Activated T-cell treated with anti-CD3 and anti-CD28 coated beads, Interleukin-2, amount 50 U/mL, for 4 hours (primary cell): ENCODE data around the gene CTCF. TPM values are rescaled to one million over a fixed set of nuclear protein-coding genes. Genes with fewer than 3 reads are reported as not detected.
"Not testable (repeated sequence)": the region's sequence is repeated elsewhere in the genome, so short reads cannot be mapped to it uniquely, and the experiment has no call there.

Experiments used
- ATAC-seq, 2 donors: fragments of 200-7000 bp; cut with Tn5 transposase; one replicate each; pipeline ENCODE4 v1.10.0; 2021
- DNase-seq: peaks from one replicate; pipeline ENCODE4 v3.0.0-alpha.2; 2020
- H3K27me3 Mint-ChIP-seq: one replicate; pipeline ENCODE4 v1.8.0; 2021; ENCODE audit warnings: low read depth, mixed read lengths
- H3K36me3 Mint-ChIP-seq: one replicate; pipeline ENCODE4 v1.8.0; 2022; ENCODE audit warnings: mixed read lengths; ENCODE audit not compliant: insufficient read depth
- H3K4me1 Mint-ChIP-seq: one replicate; pipeline ENCODE4 v1.8.0; 2021; ENCODE audit warnings: low read depth, mixed read lengths
- H3K4me3 Mint-ChIP-seq: one replicate; pipeline ENCODE4 v1.8.0; 2021; ENCODE audit warnings: mild to moderate bottlenecking, moderate library complexity, mixed read lengths
- H3K9me3 Mint-ChIP-seq: one replicate; pipeline ENCODE4 v1.8.0; 2021; ENCODE audit warnings: mixed read lengths
- total RNA-seq, 3 donors: library from RNA; stranded (reverse); gene quantifications; one replicate each; pipeline ENCODE4 v1.2.1, GENCODE V29; 2021

CTCF gene
- total RNA-seq, 3 donors from 2014 or later = 53.7 to 59.3 (median 54.0) TPM

- Mint-ChIP-seq H3K36me3 (no peaks in the 10 kb centered on the region), H3K4me3 (peak overlapping the region; percentile 77), H3K27me3 (peaks cover 10% of the 10 kb centered on the region), H3K9me3 (no peaks in the 10 kb centered on the region), H3K4me1 (peaks cover 28% of the 10 kb centered on the region)
- ATAC-seq (peak; percentile 57 to 65), DNase-seq (no peak)
These were observed 33.3 kb upstream of the CTCF start for GRCh38 chr16:67528870-67529581.

GRCh38 chr16:67529582-67530012, 32.7 kb upstream of the CTCF start:
- Mint-ChIP-seq H3K4me1 (peaks cover 28% of the 10 kb centered on the region), H3K4me3 (peak overlapping the region; percentile 77), H3K9me3 (no peaks in the 10 kb centered on the region), H3K27me3 (peaks cover 10% of the 10 kb centered on the region), H3K36me3 (no peaks in the 10 kb centered on the region)
- DNase-seq (no peak), ATAC-seq (no peak)

- peak in 1 of 2 donors; percentile 16 for ATAC-seq
- Mint-ChIP-seq H3K9me3 (no peaks in the 10 kb centered on the region), H3K4me1 (peaks cover 28% of the 10 kb centered on the region), H3K4me3 (peak overlapping the region; percentile 77), H3K36me3 (no peaks in the 10 kb centered on the region), H3K27me3 (peaks cover 10% of the 10 kb centered on the region)
- DNase-seq = no peak
These were observed 32.0 kb upstream of the CTCF start for GRCh38 chr16:67530013-67530939.

GRCh38 chr16:67531247-67531646, 31.1 kb upstream of the CTCF start:
- ATAC-seq (no peak), DNase-seq (no peak)
- no peaks in the 10 kb centered on the region for H3K36me3 Mint-ChIP-seq
- H3K27me3 Mint-ChIP-seq = peaks cover 10% of the 10 kb centered on the region
- H3K4me1 Mint-ChIP-seq = peaks cover 31% of the 10 kb centered on the region
- no peaks in the 10 kb centered on the region for H3K9me3 Mint-ChIP-seq
- peak overlapping the region; percentile 47 for H3K4me3 Mint-ChIP-seq

GRCh38 chr16:67533024-67533560, 29.2 kb upstream of the CTCF start:
- DNase-seq (no peak), ATAC-seq (no peak)
- H3K36me3 Mint-ChIP-seq = no peaks in the 10 kb centered on the region
- H3K4me1 Mint-ChIP-seq = peaks cover 36% of the 10 kb centered on the region
- no peaks in the 10 kb centered on the region for H3K9me3 Mint-ChIP-seq
- H3K27me3 Mint-ChIP-seq = peaks cover 10% of the 10 kb centered on the region
- no peak overlapping the region for H3K4me3 Mint-ChIP-seq

GRCh38 chr16:67533987-67534386, 28.3 kb upstream of the CTCF start:
- H3K27me3 Mint-ChIP-seq, H3K36me3 Mint-ChIP-seq, ATAC-seq, DNase-seq, H3K4me3 Mint-ChIP-seq, H3K9me3 Mint-ChIP-seq: not testable (repeated sequence)
- H3K4me1 Mint-ChIP-seq = peaks cover 40% of the 10 kb centered on the region

- Mint-ChIP-seq H3K4me1 (peaks cover 41% of the 10 kb centered on the region), H3K9me3 (no peaks in the 10 kb centered on the region)
- no peak for ATAC-seq
These were observed 27.9 kb upstream of the CTCF start for GRCh38 chr16:67534431-67534830.

GRCh38 chr16:67535201-67535600, 27.1 kb upstream of the CTCF start:
- peaks cover 5% of the 10 kb centered on the region for H3K27me3 Mint-ChIP-seq
- no peak for DNase-seq
- no peaks in the 10 kb centered on the region for H3K36me3 Mint-ChIP-seq
- no peak for ATAC-seq
- peaks cover 38% of the 10 kb centered on the region for H3K4me1 Mint-ChIP-seq
- H3K9me3 Mint-ChIP-seq = no peaks in the 10 kb centered on the region
- no peak overlapping the region for H3K4me3 Mint-ChIP-seq

More at GRCh38 chr16:67534431-67534830, 27.9 kb upstream of the CTCF start:
- no peak for DNase-seq
- Mint-ChIP-seq H3K36me3 (no peaks in the 10 kb centered on the region), H3K4me3 (no peak overlapping the region), H3K27me3 (peaks cover 10% of the 10 kb centered on the region)

- H3K36me3 Mint-ChIP-seq = peaks cover 5% of the 10 kb centered on the region
- no peaks in the 10 kb centered on the region for H3K9me3 Mint-ChIP-seq
These were observed 25.1 kb upstream of the CTCF start for GRCh38 chr16:67537270-67537635.

GRCh38 chr16:67537636-67538591, 24.4 kb upstream of the CTCF start:
- ATAC-seq = peak; percentile 53 to 57
- Mint-ChIP-seq H3K4me1 (peaks cover 38% of the 10 kb centered on the region), H3K27me3 (no peaks in the 10 kb centered on the region), H3K9me3 (no peaks in the 10 kb centered on the region), H3K4me3 (peak overlapping the region; percentile 79), H3K36me3 (peaks cover 5% of the 10 kb centered on the region)
- peak; percentile 46 for DNase-seq

More at GRCh38 chr16:67537270-67537635, 25.1 kb upstream of the CTCF start:
- Mint-ChIP-seq H3K27me3 (no peaks in the 10 kb centered on the region), H3K4me3 (peak overlapping the region; percentile 79), H3K4me1 (peaks cover 37% of the 10 kb centered on the region)
- DNase-seq = peak; percentile 53
- ATAC-seq = peak; percentile 72 to 78

GRCh38 chr16:67538666-67539101, 23.6 kb upstream of the CTCF start:
- H3K9me3 Mint-ChIP-seq = no peaks in the 10 kb centered on the region
- peaks cover 38% of the 10 kb centered on the region for H3K4me1 Mint-ChIP-seq
- peaks cover 5% of the 10 kb centered on the region for H3K36me3 Mint-ChIP-seq
- no peaks in the 10 kb centered on the region for H3K27me3 Mint-ChIP-seq
- DNase-seq = no peak
- no peak for ATAC-seq
- peak overlapping the region; percentile 74 for H3K4me3 Mint-ChIP-seq

- Mint-ChIP-seq H3K4me3 (peak overlapping the region; percentile 74), H3K36me3 (peaks cover 5% of the 10 kb centered on the region), H3K27me3 (no peaks in the 10 kb centered on the region), H3K9me3 (no peaks in the 10 kb centered on the region), H3K4me1 (peaks cover 38% of the 10 kb centered on the region)
- ATAC-seq (no peak), DNase-seq (no peak)
These were observed 23.1 kb upstream of the CTCF start for GRCh38 chr16:67539271-67539670.

GRCh38 chr16:67539691-67540635, 22.4 kb upstream of the CTCF start:
- no peak for ATAC-seq
- H3K36me3 Mint-ChIP-seq = peaks cover 5% of the 10 kb centered on the region
- H3K9me3 Mint-ChIP-seq = no peaks in the 10 kb centered on the region
- H3K4me1 Mint-ChIP-seq = peaks cover 38% of the 10 kb centered on the region
- H3K4me3 Mint-ChIP-seq = peak overlapping the region; percentile 74
- DNase-seq = no peak
- no peaks in the 10 kb centered on the region for H3K27me3 Mint-ChIP-seq
